Right lobe of liver (tissue), 6 donors: ENCODE measurements around the gene PGLYRP2. TPM values are rescaled to one million over a fixed set of nuclear protein-coding genes. Genes with fewer than 3 reads are reported as not detected.
"Not testable (repeated sequence)": the region's sequence is repeated elsewhere in the genome, so short reads cannot be mapped to it uniquely, and the experiment has no call there.

Experiments used
- ATAC-seq, 4 donors: fragments of 200-7000 bp; cut with Tn5 transposase; one replicate each; pipeline ENCODE4 v1.9.1; 2020; ENCODE audit warnings: mild to moderate bottlenecking in 4 of 4, moderate library complexity in 4 of 4
- DNase-seq, 3 donors: peaks; one replicate each; pipeline ENCODE4 v3.0.0-alpha.2; 2020
- H3K27ac ChIP-seq, 3 donors: fragments of 200-600 bp; one replicate each; pipeline ENCODE4 v1.8.0; 2022
- H3K27me3 ChIP-seq, 2 donors: fragments of 200-600 bp; one replicate each; pipeline ENCODE4 v1.8.0; 2022
- H3K36me3 ChIP-seq, 4 donors: fragments of 200-600 bp; sonication (generic) in 1 of 4; one replicate each; pipeline versions ENCODE4 v1.5.1 to v1.8.0; 2017 to 2022; ENCODE audit warnings: control low read depth in 1 of 4
- H3K4me1 ChIP-seq, 4 donors: fragments of 200-600 bp; sonication (generic) in 1 of 4; one replicate each; pipeline versions ENCODE4 v1.5.1 to v1.8.0; 2017 to 2022; ENCODE audit warnings: control low read depth in 1 of 4
- H3K4me3 ChIP-seq, 3 donors: fragments of 200-600 bp; one replicate each; pipeline ENCODE4 v1.8.0; 2022
- H3K9me3 ChIP-seq, 4 donors: fragments of 200-600 bp; sonication (generic) in 1 of 4; one replicate each; pipeline versions ENCODE4 v1.5.1 to v1.8.0; 2017 to 2022; ENCODE audit warnings: control low read depth in 1 of 4
- CTCF ChIP-seq, 4 donors: fragments of 200-600 bp in 3 of 4; fragments of 450-650 bp in 1 of 4; IDR thresholded peaks; one replicate each; pipeline versions ENCODE4 v1.5.1 to v1.8.0; 2016 to 2022; ENCODE audit warnings: antibody characterized with exemption in 4 of 4, mild to moderate bottlenecking in 2 of 4
- POLR2A ChIP-seq: fragments of 450-650 bp; IDR thresholded peaks from one replicate; pipeline ENCODE4 v1.6.1; 2017; ENCODE audit warnings: antibody characterized with exemption, mild to moderate bottlenecking
- WGBS: methylation state at CpG from one replicate; pipeline ENCODE4 v1.1.6; 2018; ENCODE audit warnings: low coverage, low lambda C conversion rate; ENCODE audit not compliant: insufficient coverage; ENCODE audit errors: missing lambda C conversion rate; 5-methylcytosine and 5-hydroxymethylcytosine counted together
- intact Hi-C, 2 donors: fragments of 100-400 bp; cut with DNase I; formaldehyde crosslinking; loops; one replicate each; pipeline versions ENCODE4 v1.11.2 to v1.14.1; 2022
- total RNA-seq, 6 experiments: library from RNA; depleted of rRNA in 2 of 6; stranded (reverse); fragments of >200 nt in 2 of 6; fragmentation: NEBNext Ultra II Directional in 3 of 6; extraction: Animal tissue kit (Norgen Biotek cat#: 25700) in 3 of 6; gene quantifications; one replicate each; pipeline versions ENCODE4 v1.1.0 to v1.2.4, GENCODE V29; 2016 to 2023
- donor health status: DM: no; HTN: yes; CAD: no.
- donor health status: DM: no; HTN: no; CAD: no.
- donor health status: DM: no; HTN: no; CAD: no.
- donor health status: DM: no; HTN: yes; CAD: no.
- donor health status: DM: no; HTN: yes; CAD: no.

Gene PGLYRP2
- total RNA-seq, 6 experiments from 2014 or later = 45.1 to 135 (median 59.2) TPM

- ATAC-seq (no peak), DNase-seq (no peak)
- Histone ChIP-seq H3K36me3 (no peaks in the 10 kb centered on the region), H3K4me3 (no peak overlapping the region), H3K4me1 (peaks cover 0 to 37% (median 9%) of the 10 kb centered on the region in 4 donors), H3K27ac (no peak overlapping the region), H3K9me3 (no peaks in the 10 kb centered on the region), H3K27me3 (no peaks in the 10 kb centered on the region)
- WGBS = no CpG with 5 or more reads among the region's 5 CpGs
- TF ChIP-seq POLR2A (no peak), CTCF (IDR thresholded peaks at IDR 0.05) (no peak)
- intact Hi-C loops = no loop called here
These were observed 3.0 kb downstream of the PGLYRP2 start for GRCh38 chr19:15476325-15476724.

GRCh38 chr19:15475611-15476010 is 3.7 kb downstream of the PGLYRP2 start:
- DNase-seq = no peak
- no CpG with 5 or more reads among the region's 10 CpGs for WGBS
- peaks cover 0 to 37% (median 7%) of the 10 kb centered on the region in 4 donors for H3K4me1 ChIP-seq

GRCh38 chr19:15475169-15475568 is 4.1 kb downstream of the PGLYRP2 start:
- no peak for ATAC-seq
- H3K36me3 ChIP-seq = no peaks in the 10 kb centered on the region
- no peak for DNase-seq
- no peaks in the 10 kb centered on the region for H3K27me3 ChIP-seq
- H3K4me1 ChIP-seq = peaks cover 0 to 32% (median 5%) of the 10 kb centered on the region in 4 donors
- WGBS = 59% methylated on average over 2 of the region's 4 CpGs
- no peak overlapping the region for H3K27ac ChIP-seq
- no peak overlapping the region for H3K4me3 ChIP-seq
- H3K9me3 ChIP-seq = no peaks in the 10 kb centered on the region
- no peak for TF ChIP-seq POLR2A
- TF ChIP-seq CTCF (IDR thresholded peaks at IDR 0.05) = no peak
- intact Hi-C loops = no loop called here

More at GRCh38 chr19:15475611-15476010, 3.7 kb downstream of the PGLYRP2 start:
- no peak for ATAC-seq
- no peak overlapping the region for H3K4me3 ChIP-seq
- no peaks in the 10 kb centered on the region for H3K36me3 ChIP-seq
- no peaks in the 10 kb centered on the region for H3K9me3 ChIP-seq
- no peaks in the 10 kb centered on the region for H3K27me3 ChIP-seq
- TF ChIP-seq CTCF (IDR thresholded peaks at IDR 0.05) = no peak
- TF ChIP-seq POLR2A = no peak
- no peak overlapping the region for H3K27ac ChIP-seq
- intact Hi-C loops = no loop called here

GRCh38 chr19:15473821-15474220 is 5.5 kb downstream of the PGLYRP2 start:
- 75% methylated on average over 4 of the region's 4 CpGs for WGBS
- H3K27ac ChIP-seq, H3K4me3 ChIP-seq, H3K36me3 ChIP-seq, H3K9me3 ChIP-seq, DNase-seq, intact Hi-C loops, H3K27me3 ChIP-seq, ATAC-seq: not testable (repeated sequence)
- peaks cover 0 to 30% (median 12%) of the 10 kb centered on the region in 4 donors for H3K4me1 ChIP-seq

GRCh38 chr19:15471639-15472101 is 7.6 kb downstream of the PGLYRP2 start:
- Histone ChIP-seq H3K36me3 (no peaks in the 10 kb centered on the region), H3K4me3 (no peak overlapping the region), H3K27ac (no peak overlapping the region), H3K9me3 (no peaks in the 10 kb centered on the region), H3K27me3 (no peaks in the 10 kb centered on the region), H3K4me1 (peaks cover 0 to 21% (median 12%) of the 10 kb centered on the region in 4 donors)
- no peak for ATAC-seq
- TF ChIP-seq CTCF (IDR thresholded peaks at IDR 0.05) (no peak), POLR2A (no peak)
- intact Hi-C loops = no loop called here
- DNase-seq = no peak
- 48% methylated on average over 11 of the region's 31 CpGs for WGBS
